Karpas-422 (cell line): Measurements from ENCODE around the gene VEPH1. TPM values are rescaled to one million over a fixed set of nuclear protein-coding genes. Genes with fewer than 3 reads are reported as not detected.

Experiments
- DNase-seq: peaks from one replicate; pipeline ENCODE4 v3.0.0-alpha.2; 2015
- H2AFZ ChIP-seq: fragments of 200-600 bp; sonication (generic); 2 replicates; pipeline ENCODE4 v1.6.1; 2014; ENCODE audit warnings: antibody characterized with exemption, low read length, mixed read lengths
- H3K27ac ChIP-seq: fragments of 200-600 bp; sonication (generic); 2 replicates; pipeline ENCODE4 v1.5.1; 2014; ENCODE audit warnings: mild to moderate bottlenecking, low read length, moderate library complexity
- H3K27me3 ChIP-seq: fragments of 200-600 bp; sonication (generic); 2 replicates; pipeline ENCODE4 v1.6.1; 2014; ENCODE audit warnings: low read length, mixed read lengths
- H3K36me3 ChIP-seq: fragments of 200-600 bp; sonication (generic); 2 replicates; pipeline ENCODE4 v1.6.1; 2014; ENCODE audit warnings: low read length, mixed read lengths; ENCODE audit not compliant: insufficient read depth
- H3K4me1 ChIP-seq: fragments of 200-600 bp; sonication (generic); 2 replicates; pipeline ENCODE4 v1.6.1; 2014; ENCODE audit warnings: mild to moderate bottlenecking, low read length, mixed read lengths
- H3K4me2 ChIP-seq: fragments of 200-600 bp; sonication (generic); 2 replicates; pipeline ENCODE4 v1.6.1; 2014; ENCODE audit warnings: low read length, low read depth, mild to moderate bottlenecking; ENCODE audit not compliant: poor library complexity, severe bottlenecking
- H3K4me3 ChIP-seq: fragments of 200-600 bp; sonication (generic); 2 replicates; pipeline ENCODE4 v1.5.1; 2014; ENCODE audit warnings: mild to moderate bottlenecking, antibody characterized with exemption, low read length, mixed read lengths
- H3K79me2 ChIP-seq: fragments of 200-600 bp; sonication (generic); 2 replicates; pipeline ENCODE4 v1.6.1; 2014; ENCODE audit warnings: mild to moderate bottlenecking, low read length, mixed read lengths
- H3K9ac ChIP-seq: fragments of 200-600 bp; sonication (generic); 2 replicates; pipeline ENCODE4 v1.6.0; 2014; ENCODE audit warnings: low read length
- H3K9me2 ChIP-seq: fragments of 200-600 bp; sonication (generic), shearing (Covaris generic); replicated peaks from 2 replicates; pipeline ENCODE4 v1.6.0; 2014; ENCODE audit warnings: mild to moderate bottlenecking, low read length, moderate library complexity; ENCODE audit not compliant: insufficient read depth
- H3K9me3 ChIP-seq: fragments of 300-700, 200-600 bp; sonication (generic); 2 replicates; pipeline ENCODE4 v1.6.1; 2014; ENCODE audit warnings: low read length, mixed read lengths
- H4K20me1 ChIP-seq: fragments of 200-600 bp; sonication (generic); 2 replicates; pipeline ENCODE4 v1.6.1; 2014; ENCODE audit warnings: mild to moderate bottlenecking, antibody characterized with exemption, low read length, low read depth; ENCODE audit not compliant: insufficient read depth
- total RNA-seq: library from RNA; depleted of rRNA; stranded (reverse); fragments of >200 nt; shearing (Covaris generic); gene quantifications from 2 replicates; pipeline ENCODE4 v1.2.3, GENCODE V29; 2014; ENCODE audit warnings: low replicate concordance

VEPH1 gene
- total RNA-seq, 1 experiment from 2014 or later, result not detected

- no peaks in the 10 kb centered on the region for H3K36me3 ChIP-seq
- H2AFZ ChIP-seq, result no peak overlapping the region
- H3K9me3 ChIP-seq, result no peaks in the 10 kb centered on the region
- no peak for DNase-seq
- H3K27ac ChIP-seq, result no peak overlapping the region
- H3K4me3 ChIP-seq, result no peak overlapping the region
- H3K9ac ChIP-seq, result no peak overlapping the region
- no peaks in the 10 kb centered on the region for H4K20me1 ChIP-seq
- H3K4me1 ChIP-seq, result no peaks in the 10 kb centered on the region
- no peaks in the 10 kb centered on the region for H3K27me3 ChIP-seq
- H3K9me2 ChIP-seq, result no peaks in the 10 kb centered on the region
- no peak overlapping the region for H3K4me2 ChIP-seq
- no peaks in the 10 kb centered on the region for H3K79me2 ChIP-seq
Measured at GRCh38 chr3:157409516-157409915, 93.7 kb downstream of the VEPH1 start.

GRCh38 chr3:157408499-157409149 lies 94.6 kb downstream of the VEPH1 start:
- Histone ChIP-seq H4K20me1 (no peaks in the 10 kb centered on the region), H3K27me3 (no peaks in the 10 kb centered on the region), H3K4me3 (no peak overlapping the region), H3K4me2 (no peak overlapping the region), H2AFZ (no peak overlapping the region), H3K27ac (no peak overlapping the region), H3K36me3 (no peaks in the 10 kb centered on the region), H3K9ac (no peak overlapping the region), H3K79me2 (no peaks in the 10 kb centered on the region), H3K9me2 (no peaks in the 10 kb centered on the region), H3K9me3 (no peaks in the 10 kb centered on the region), H3K4me1 (no peaks in the 10 kb centered on the region)
- no peak for DNase-seq

- Histone ChIP-seq H2AFZ (no peak overlapping the region), H3K9me2 (no peaks in the 10 kb centered on the region), H3K27me3 (no peaks in the 10 kb centered on the region), H3K27ac (no peak overlapping the region), H3K9me3 (no peaks in the 10 kb centered on the region), H3K4me3 (no peak overlapping the region), H3K79me2 (no peaks in the 10 kb centered on the region), H3K9ac (no peak overlapping the region), H3K4me1 (no peaks in the 10 kb centered on the region), H4K20me1 (no peaks in the 10 kb centered on the region), H3K36me3 (no peaks in the 10 kb centered on the region), H3K4me2 (no peak overlapping the region)
- no peak for DNase-seq
Measured at GRCh38 chr3:157407769-157408168, 95.4 kb downstream of the VEPH1 start.

- Histone ChIP-seq H3K27me3 (no peaks in the 10 kb centered on the region), H3K4me2 (no peak overlapping the region), H3K4me1 (no peaks in the 10 kb centered on the region), H3K4me3 (no peak overlapping the region), H3K9me3 (no peaks in the 10 kb centered on the region), H4K20me1 (no peaks in the 10 kb centered on the region), H3K9ac (no peak overlapping the region), H3K79me2 (no peaks in the 10 kb centered on the region), H3K36me3 (no peaks in the 10 kb centered on the region), H3K27ac (no peak overlapping the region), H3K9me2 (no peaks in the 10 kb centered on the region), H2AFZ (no peak overlapping the region)
- no peak for DNase-seq
Measured at GRCh38 chr3:157406394-157406793, 96.8 kb downstream of the VEPH1 start.

- no peaks in the 10 kb centered on the region for H3K9me3 ChIP-seq
- no peak overlapping the region for H3K9ac ChIP-seq
- no peaks in the 10 kb centered on the region for H3K9me2 ChIP-seq
- DNase-seq, result no peak
- H4K20me1 ChIP-seq, result no peaks in the 10 kb centered on the region
- H3K4me1 ChIP-seq, result no peaks in the 10 kb centered on the region
- no peak overlapping the region for H3K27ac ChIP-seq
- H3K27me3 ChIP-seq, result no peaks in the 10 kb centered on the region
- H3K4me3 ChIP-seq, result no peak overlapping the region
- no peak overlapping the region for H2AFZ ChIP-seq
- H3K79me2 ChIP-seq, result no peaks in the 10 kb centered on the region
- no peaks in the 10 kb centered on the region for H3K36me3 ChIP-seq
- H3K4me2 ChIP-seq, result no peak overlapping the region
Measured at GRCh38 chr3:157405457-157405856, 97.8 kb downstream of the VEPH1 start.

- no peak overlapping the region for H2AFZ ChIP-seq
- H3K9me2 ChIP-seq, result no peaks in the 10 kb centered on the region
- no peaks in the 10 kb centered on the region for H3K9me3 ChIP-seq
- H4K20me1 ChIP-seq, result no peaks in the 10 kb centered on the region
- H3K9ac ChIP-seq, result no peak overlapping the region
- no peak overlapping the region for H3K4me2 ChIP-seq
- no peaks in the 10 kb centered on the region for H3K79me2 ChIP-seq
- H3K36me3 ChIP-seq, result no peaks in the 10 kb centered on the region
- no peak overlapping the region for H3K27ac ChIP-seq
- H3K4me1 ChIP-seq, result no peaks in the 10 kb centered on the region
- H3K4me3 ChIP-seq, result no peak overlapping the region
- H3K27me3 ChIP-seq, result no peaks in the 10 kb centered on the region
- no peak for DNase-seq
Measured at GRCh38 chr3:157404381-157404780, 98.8 kb downstream of the VEPH1 start.

GRCh38 chr3:157398598-157398997 lies 104.6 kb downstream of the VEPH1 start:
- Histone ChIP-seq H3K4me2 (no peak overlapping the region), H3K9me3 (no peaks in the 10 kb centered on the region), H3K4me1 (no peaks in the 10 kb centered on the region), H3K27me3 (0 out of 2 replicates have a peak, but pooled peaks cover 3% of the 10 kb centered on the region), H3K79me2 (no peaks in the 10 kb centered on the region), H3K4me3 (no peak overlapping the region), H3K27ac (no peak overlapping the region), H2AFZ (no peak overlapping the region), H4K20me1 (no peaks in the 10 kb centered on the region), H3K9me2 (no peaks in the 10 kb centered on the region), H3K36me3 (no peaks in the 10 kb centered on the region), H3K9ac (no peak overlapping the region)
- DNase-seq, result no peak

GRCh38 chr3:157394411-157394810 lies 108.8 kb downstream of the VEPH1 start:
- no peak overlapping the region for H3K27ac ChIP-seq
- no peaks in the 10 kb centered on the region for H3K4me1 ChIP-seq
- 0 out of 2 replicates have a peak, but pooled peaks cover 3% of the 10 kb centered on the region for H3K27me3 ChIP-seq
- H3K4me2 ChIP-seq, result no peak overlapping the region
- H4K20me1 ChIP-seq, result no peaks in the 10 kb centered on the region
- no peak for DNase-seq
- no peaks in the 10 kb centered on the region for H3K9me2 ChIP-seq
- no peaks in the 10 kb centered on the region for H3K9me3 ChIP-seq
- no peaks in the 10 kb centered on the region for H3K36me3 ChIP-seq
- no peak overlapping the region for H3K4me3 ChIP-seq
- H3K9ac ChIP-seq, result no peak overlapping the region
- no peaks in the 10 kb centered on the region for H3K79me2 ChIP-seq
- H2AFZ ChIP-seq, result no peak overlapping the region
